Panc1 (cell line): ENCODE measurements around the gene ADORA1. TPM values are rescaled to one million over a fixed set of nuclear protein-coding genes. Genes with fewer than 3 reads are reported as not detected.

Source experiments
- ATAC-seq: fragments of 200-7000 bp; cut with Tn5 transposase; 2 replicates; pipeline ENCODE4 v1.9.1; 2020; ENCODE audit warnings: mild to moderate bottlenecking, moderate library complexity
- Bru-seq: library from RNA; stranded (reverse); fragments of 400-500 nt; gene quantifications from one replicate; lab custom pipeline; 2021; lab: Mats Ljungman, UMichigan
- BruChase-seq, 2 experiments: library from RNA; stranded (reverse); fragments of 400-500 nt; gene quantifications; one replicate each; lab custom pipeline; 2021; lab: Mats Ljungman, UMichigan
- BruUV-seq: library from RNA; stranded (reverse); fragments of 400-500 nt; replicated peaks from 2 replicates; lab custom pipeline; 2021; lab: Mats Ljungman, UMichigan
- CTCF ChIA-PET: fragments of 300-600 bp; sonication (Branson Sonifier 250); formaldehyde crosslinking; loops from one replicate; lab custom pipeline; 2022; ENCODE audit warnings: antibody characterized with exemption; lab: Charles Lee
- POLR2A ChIA-PET: fragments of 300-600 bp; sonication (Branson Sonifier 250); formaldehyde crosslinking; loops from one replicate; lab custom pipeline; 2022; ENCODE audit warnings: antibody characterized with exemption; lab: Charles Lee
- DNase-seq: peaks from one replicate; pipeline ENCODE4 v3.0.0-alpha.2; 2010; ENCODE audit warnings: low read depth, low spot score
- H3K27ac ChIP-seq: 2 replicates; pipeline ENCODE4 v1.5.1; 2011; ENCODE audit warnings: mild to moderate bottlenecking, low read length, inconsistent platforms
- H3K27me3 ChIP-seq: fragments of 200-500 bp; sonication (Bioruptor generic); 2 replicates; pipeline ENCODE4 v1.6.0; 2014; ENCODE audit warnings: low read length, inconsistent platforms; ENCODE audit not compliant: control insufficient read depth, insufficient read depth
- H3K36me3 ChIP-seq: fragments of 200-500 bp; sonication (Bioruptor generic); 2 replicates; pipeline ENCODE4 v1.5.1; 2014; ENCODE audit warnings: inconsistent platforms, mild to moderate bottlenecking, low read length, moderate library complexity; ENCODE audit not compliant: control insufficient read depth, insufficient read depth
- H3K4me1 ChIP-seq: 2 replicates; pipeline ENCODE4 v1.5.1; 2011; ENCODE audit warnings: inconsistent platforms, mild to moderate bottlenecking, low read length, moderate library complexity; ENCODE audit not compliant: control insufficient read depth, insufficient read depth
- H3K4me3 ChIP-seq, 2 experiments: 2 replicates each; pipeline ENCODE4 v1.5.1; 2011 to 2012; ENCODE audit warnings: low read depth in 2 of 2, low read length in 2 of 2, mild to moderate bottlenecking in 2 of 2, inconsistent platforms in 1 of 2, moderate library complexity in 1 of 2
- H3K9me3 ChIP-seq: fragments of 200-500 bp; sonication (Bioruptor generic); 2 replicates; pipeline ENCODE4 v1.5.1; 2014; ENCODE audit warnings: low read depth, mild to moderate bottlenecking, inconsistent platforms, low read length, moderate library complexity; ENCODE audit not compliant: control insufficient read depth, insufficient read depth
- CTCF ChIP-seq: fragments of 450-650 bp; IDR thresholded peaks from 2 replicates; pipeline ENCODE4 v1.5.1; 2017; ENCODE audit warnings: mild to moderate bottlenecking
- POLR2AphosphoS5 ChIP-seq: IDR thresholded peaks from 2 replicates; pipeline ENCODE4 v1.6.1; 2012; ENCODE audit warnings: mild to moderate bottlenecking, low read depth, low read length, moderate library complexity
- REST ChIP-seq, 2 experiments: IDR thresholded peaks; 2 replicates each; pipeline ENCODE4 v1.6.1; 2011 to 2012; ENCODE audit warnings: low read depth in 2 of 2, control low read depth in 1 of 2, low read length in 1 of 2, mild to moderate bottlenecking in 1 of 2, moderate library complexity in 1 of 2; ENCODE audit not compliant: insufficient read depth in 1 of 2
- SIN3A ChIP-seq: IDR thresholded peaks from 2 replicates; pipeline ENCODE4 v1.6.1; 2012; ENCODE audit warnings: low read depth, mild to moderate bottlenecking, low read length, moderate library complexity, borderline replicate concordance; ENCODE audit not compliant: insufficient read depth
- TCF7L2 ChIP-seq: IDR thresholded peaks from 2 replicates; pipeline ENCODE4 v1.6.1; 2011; ENCODE audit warnings: mild to moderate bottlenecking, low read depth, low read length, inconsistent platforms
- in situ Hi-C: cut with HindIII; loops from 2 replicates; pipeline ENCODE4 v1.10.0; 2016; ENCODE audit warnings: low sequenced_read_pairs, low pct_unique_long_range_greater_than_20kb
- intact Hi-C: fragments of 100-400 bp; cut with micrococcal nuclease; formaldehyde crosslinking; loops from one replicate; pipeline ENCODE4 v1.10.0; 2022; ENCODE audit not compliant: unreplicated experiment
- long read RNA-seq: library from polyadenylated mRNA; unstranded; transcript quantifications from one replicate; pipeline ENCODE4 v2.0.0, GENCODE V29; 2021; ENCODE audit not compliant: unreplicated experiment
- polyA plus RNA-seq: library from polyadenylated mRNA; unstranded; fragments of >200 nt; gene quantifications from one replicate; pipeline ENCODE4 v1.2.1, GENCODE V29; 2012; ENCODE audit warnings: missing spikeins; ENCODE audit not compliant: insufficient read length
- total RNA-seq: library from RNA; stranded (reverse); gene quantifications from one replicate; pipeline ENCODE4 v1.2.1, GENCODE V29; 2021; ENCODE audit not compliant: unreplicated experiment

Gene ADORA1
- 8.5 TPM for total RNA-seq
- polyA plus RNA-seq, result 7.1 TPM
- percentile 38 among the genes with signal in this experiment for Bru-seq, nascent RNA
- BruChase-seq, experiment 1, labeled RNA remaining after a 2-hour chase, result percentile 38 among the genes with signal in this experiment
- BruChase-seq, experiment 2, labeled RNA remaining after a 6-hour chase, result percentile 38 among the genes with signal in this experiment
- long read RNA-seq, partial matches to known transcripts, result 36 of 41 reads
- long read RNA-seq, other reads (novel, unspliced or antisense), result 2 of 41 reads

GRCh38 chr1:203127666-203128430, at the start of gene ADORA1:
Gene ADORA1 (plus strand): TSS chr1:203127726. CDS start chr1:203128842, 1,116 bp downstream.
- Histone ChIP-seq H3K27me3 (peaks cover 7% of the 10 kb centered on the region), H3K4me3 (peak within 1 kb of the TSS; percentile 39 to 58), H3K36me3 (no peaks in the 10 kb centered on the region), H3K27ac (peak within 1 kb of the TSS; percentile 51), H3K9me3 (no peaks in the 10 kb centered on the region), H3K4me1 (peaks cover 28% of the 10 kb centered on the region)
- in situ Hi-C loops (no loop called here), intact Hi-C loops (no loop called here)
- ATAC-seq, result peak; percentile 90
- POLR2A ChIA-PET, result interaction anchor here (1.0 kb wide), 1 partner anchor 12 kb away, joined by 3 read pairs; no protein-coding TSS in a partner anchor
- CTCF ChIA-PET, result interaction anchor here (0.8 to 1.4 kb wide), 8 partner anchors 20 to 145 kb away, joined by 3 to 6 read pairs (median 4); no protein-coding TSS in a partner anchor
- TF ChIP-seq REST (IDR thresholded peaks at IDR 0.05; ENCODE audit: insufficient read depth in 1 of 2, low read depth in 2 of 2, low read length in 1 of 2) (no peak), SIN3A (no peak), POLR2AphosphoS5 (no peak), CTCF (no peak), TCF7L2 (no peak)
- DNase-seq, result no peak
- no TSS peak for BruUV-seq

GRCh38 chr1:203077956-203078355, 49.6 kb upstream of the ADORA1 start:
- intact Hi-C loops, result no loop called here
- CTCF ChIA-PET, result no interaction called here
- Histone ChIP-seq H3K36me3 (no peaks in the 10 kb centered on the region), H3K4me1 (no peaks in the 10 kb centered on the region), H3K4me3 (no peak overlapping the region), H3K27ac (no peak overlapping the region), H3K27me3 (no peaks in the 10 kb centered on the region), H3K9me3 (no peaks in the 10 kb centered on the region)
- POLR2A ChIA-PET, result no interaction called here
- in situ Hi-C loops, result no loop called here
- ATAC-seq, result no peak
- DNase-seq, result no peak
- no TSS peak for BruUV-seq
- TF ChIP-seq SIN3A (no peak), CTCF (no peak), POLR2AphosphoS5 (no peak), TCF7L2 (no peak), REST (IDR thresholded peaks at IDR 0.05; ENCODE audit: insufficient read depth in 1 of 2, low read depth in 2 of 2, low read length in 1 of 2) (no peak)
